ENCODE measurements around the gene ATP1A1. TPM values are rescaled to one million over a fixed set of nuclear protein-coding genes. Genes with fewer than 3 reads are reported as not detected.

Gene ATP1A1
- total and polyA plus RNA-seq, 2 experiments from 2014 or later: 117 to 202 TPM

- H3K4me1 ChIP-seq (ENCODE audit: insufficient read depth): no peaks in the 10 kb centered on the region
- H3K9me2 ChIP-seq (ENCODE audit: insufficient read depth): no peaks in the 10 kb centered on the region
- Mint-ChIP-seq H3K27me3 (ENCODE audit: insufficient read depth, low read depth, poor library complexity) (no peaks in the 10 kb centered on the region), H3K4me1 (no peaks in the 10 kb centered on the region), H3K4me3 (no peak overlapping the region), H3K36me3 (ENCODE audit: low read depth) (no peaks in the 10 kb centered on the region), H3K9me3 (no peaks in the 10 kb centered on the region), H3K27ac (no peak overlapping the region)
- no peaks in the 10 kb centered on the region for H4K20me1 ChIP-seq (replicated peaks; ENCODE audit: insufficient read depth)
- no peaks in the 10 kb centered on the region for H3F3A ChIP-seq (replicated peaks; ENCODE audit: low read depth)
- no peaks in the 10 kb centered on the region for H3K27me3 ChIP-seq (ENCODE audit: insufficient read depth)
- no peaks in the 10 kb centered on the region for H3K36me3 ChIP-seq (ENCODE audit: insufficient read depth)
- DNase-seq (ENCODE audit: low spot score) (no peak), ATAC-seq (no peak)
- no peak overlapping the region for H3K4me2 ChIP-seq
- H3K27ac ChIP-seq (ENCODE audit: low read depth): no peak overlapping the region
- H3K4me3 ChIP-seq: no peak overlapping the region
- H2AFZ ChIP-seq: 0 out of 2 replicates have a peak overlapping the region, but pooled peaks have one; percentile 12
- no peaks in the 10 kb centered on the region for H3K79me2 ChIP-seq (replicated peaks; ENCODE audit: insufficient read depth)
- TF ChIP-seq CREB1 (CRISPR knock-in tag; IDR thresholded peaks at IDR 0.05; ENCODE audit: low read depth): no peak
- TF ChIP-seq POLR2AphosphoS5 (IDR thresholded peaks at IDR 0.05; ENCODE audit: low read depth): no peak
- TF ChIP-seq ZNF331 (CRISPR knock-in tag; IDR thresholded peaks at IDR 0.05; ENCODE audit: low read depth): no peak
- no peak for TF ChIP-seq ZNF114 (CRISPR knock-in tag; IDR thresholded peaks at IDR 0.05)
- no peak for TF ChIP-seq CTCF (conservative IDR thresholded peaks at IDR 0.05; ENCODE audit: low read depth in 2 of 2)
- TF ChIP-seq EZH2 (IDR thresholded peaks at IDR 0.05; ENCODE audit: low read depth, unreplicated experiment): no peak
- TF ChIP-seq EZH2phosphoT487 (IDR thresholded peaks at IDR 0.05; ENCODE audit: unreplicated experiment): no peak
- TF ChIP-seq ZNF462 (CRISPR knock-in tag; IDR thresholded peaks at IDR 0.05): no peak
- TF ChIP-seq STAT1 (IDR thresholded peaks at IDR 0.05; ENCODE audit: unreplicated experiment): no peak
- no peak for TF ChIP-seq ETS1 (IDR thresholded peaks at IDR 0.05)
- TF ChIP-seq NANOG (IDR thresholded peaks at IDR 0.05; ENCODE audit: borderline replicate concordance): no peak
- no peak for TF ChIP-seq JUNB (IDR thresholded peaks at IDR 0.05; ENCODE audit: unreplicated experiment)
- no peak for TF ChIP-seq REST (IDR thresholded peaks at IDR 0.05; ENCODE audit: unreplicated experiment)
Measured at GRCh38 chr1:116440731-116441130, 67.7 kb downstream of the ATP1A1 start.
